ENCODE data around the gene BBIP1. TPM values are rescaled to one million over a fixed set of nuclear protein-coding genes. Genes with fewer than 3 reads are reported as not detected.
A peak's percentile ranks its signal among the peaks of the same experiment; 100 is the strongest.

The BBIP1 gene
- total RNA-seq (10 to 100 TPM; 41.8 to 57.7 TPM), polyA plus RNA-seq (ENCODE audit: insufficient read depth, low read depth, low replicate concordance) (202 TPM)
- long read RNA-seq, donor 1, full-length matches to known transcripts = 20 of 20 reads
- long read RNA-seq, donor 1, partial matches to known transcripts = 0 of 20 reads
- long read RNA-seq, donor 1, other reads (novel, unspliced or antisense) = 0 of 20 reads
- long read RNA-seq, donor 2, full-length matches to known transcripts = 15 of 15 reads
- long read RNA-seq, donor 2, partial matches to known transcripts = 0 of 15 reads
- long read RNA-seq, donor 2, other reads (novel, unspliced or antisense) = 0 of 15 reads

- H3K4me3 ChIP-seq = peak within 1 kb of the TSS; percentile 75 to 78
- WGBS, 2 donors = 0 to 1% methylated on average over 29 to 40 of the region's 40 CpGs
- TF ChIP-seq CTCF (IDR thresholded peaks at IDR 0.05) (no peak), POLR2A (IDR thresholded peaks at IDR 0.05) (no peak)
- intact Hi-C loops (cut with DNase I; ENCODE audit: low total_unique reads) = no loop called here
- DNase-seq = no peak
- peaks cover 11% of the 10 kb centered on the region for H3K4me1 ChIP-seq
- no peaks in the 10 kb centered on the region for H3K9me3 ChIP-seq
- no peaks in the 10 kb centered on the region for H3K27me3 ChIP-seq
- peak within 1 kb of the TSS; percentile 95 to 97 for H3K27ac ChIP-seq
- H3K36me3 ChIP-seq (ENCODE audit: low read depth, missing control alignments) = no peaks in the 10 kb centered on the region
Observed at GRCh38 chr10:110918643-110919348, at the start of gene BBIP1. TSS of gene BBIP1 (minus strand) at chr10:110919180. CDS start at chr10:110918157, 1,023 bp downstream.

GRCh38 chr10:110967645-110968044 lies 48.7 kb upstream of the BBIP1 start:
- intact Hi-C loops (cut with DNase I; ENCODE audit: low total_unique reads) = no loop called here

GRCh38 chr10:110967009-110967630 lies 48.1 kb upstream of the BBIP1 start:
- H3K27ac ChIP-seq = no peak overlapping the region
- 83 to 87% methylated on average over 3 of the region's 3 CpGs for WGBS, 2 donors
- peaks cover 5% of the 10 kb centered on the region for H3K4me1 ChIP-seq
- TF ChIP-seq CTCF (IDR thresholded peaks at IDR 0.05) (no peak), POLR2A (IDR thresholded peaks at IDR 0.05) (no peak)
- no peaks in the 10 kb centered on the region for H3K27me3 ChIP-seq
- no peaks in the 10 kb centered on the region for H3K36me3 ChIP-seq (ENCODE audit: low read depth, missing control alignments)
- no peaks in the 10 kb centered on the region for H3K9me3 ChIP-seq
- intact Hi-C loops (cut with DNase I; ENCODE audit: low total_unique reads) = no loop called here
- H3K4me3 ChIP-seq = no peak overlapping the region
- no peak for DNase-seq

More at GRCh38 chr10:110967645-110968044, 48.7 kb upstream of the BBIP1 start:
- no peaks in the 10 kb centered on the region for H3K36me3 ChIP-seq (ENCODE audit: low read depth, missing control alignments)
- H3K27ac ChIP-seq = no peak overlapping the region
- no peak overlapping the region for H3K4me3 ChIP-seq
- DNase-seq = no peak
- no peak for TF ChIP-seq CTCF (IDR thresholded peaks at IDR 0.05)
- TF ChIP-seq POLR2A (IDR thresholded peaks at IDR 0.05) = no peak
- peaks cover 3% of the 10 kb centered on the region for H3K4me1 ChIP-seq
- no peaks in the 10 kb centered on the region for H3K9me3 ChIP-seq
- no peaks in the 10 kb centered on the region for H3K27me3 ChIP-seq
- 0% methylated on average over 1 of the region's 1 CpG for WGBS, 2 donors

DNA sequence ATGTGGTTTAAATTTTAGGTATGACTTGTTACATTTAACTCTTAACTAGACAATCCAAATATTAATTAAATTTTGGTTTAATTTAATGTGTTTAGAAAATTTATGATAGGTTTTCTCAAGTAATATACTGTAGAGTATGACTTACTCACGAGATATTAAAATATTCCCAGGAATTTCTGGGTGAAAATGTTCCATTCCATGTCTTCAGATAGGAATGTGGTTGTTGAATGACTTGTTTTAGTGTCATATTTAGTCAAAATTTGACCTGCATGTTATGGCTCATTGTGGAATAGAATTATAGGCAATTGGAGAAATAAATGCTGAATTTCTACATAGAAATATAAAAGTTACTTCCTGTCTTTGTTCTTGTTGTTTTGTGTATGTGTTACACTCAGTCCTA lies 47.2 kb upstream of the BBIP1 start:
- H3K27ac ChIP-seq = no peak overlapping the region
- WGBS, 2 donors = 71 to 75% methylated on average over 1 of the region's 1 CpG
- H3K27me3 ChIP-seq = no peaks in the 10 kb centered on the region

More for the DNA sequence above, 47.2 kb upstream of the BBIP1 start:
- Histone ChIP-seq H3K4me3 (no peak overlapping the region), H3K36me3 (ENCODE audit: low read depth, missing control alignments) (no peaks in the 10 kb centered on the region), H3K4me1 (peaks cover 5% of the 10 kb centered on the region), H3K9me3 (no peaks in the 10 kb centered on the region)
- intact Hi-C loops (cut with DNase I; ENCODE audit: low total_unique reads) = no loop called here
- TF ChIP-seq CTCF (IDR thresholded peaks at IDR 0.05) = no peak
- no peak for TF ChIP-seq POLR2A (IDR thresholded peaks at IDR 0.05)
- no peak for DNase-seq
